GM18505 (cell line): ENCODE measurements around the gene TCF7L1.

Source experiments
- ATAC-seq: cut with Tn5 transposase; IDR thresholded peaks from one replicate; pipeline ENCODE4 v1.9.1; 2021; ENCODE audit not compliant: unreplicated experiment
- POLR2A ChIP-seq: IDR thresholded peaks from 4 replicates; pipeline ENCODE4 v1.6.1; 2011; ENCODE audit warnings: borderline replicate concordance; ENCODE audit not compliant: insufficient read depth, insufficient read length; ENCODE audit errors: extremely low read depth

The TCF7L1 gene

DNA sequence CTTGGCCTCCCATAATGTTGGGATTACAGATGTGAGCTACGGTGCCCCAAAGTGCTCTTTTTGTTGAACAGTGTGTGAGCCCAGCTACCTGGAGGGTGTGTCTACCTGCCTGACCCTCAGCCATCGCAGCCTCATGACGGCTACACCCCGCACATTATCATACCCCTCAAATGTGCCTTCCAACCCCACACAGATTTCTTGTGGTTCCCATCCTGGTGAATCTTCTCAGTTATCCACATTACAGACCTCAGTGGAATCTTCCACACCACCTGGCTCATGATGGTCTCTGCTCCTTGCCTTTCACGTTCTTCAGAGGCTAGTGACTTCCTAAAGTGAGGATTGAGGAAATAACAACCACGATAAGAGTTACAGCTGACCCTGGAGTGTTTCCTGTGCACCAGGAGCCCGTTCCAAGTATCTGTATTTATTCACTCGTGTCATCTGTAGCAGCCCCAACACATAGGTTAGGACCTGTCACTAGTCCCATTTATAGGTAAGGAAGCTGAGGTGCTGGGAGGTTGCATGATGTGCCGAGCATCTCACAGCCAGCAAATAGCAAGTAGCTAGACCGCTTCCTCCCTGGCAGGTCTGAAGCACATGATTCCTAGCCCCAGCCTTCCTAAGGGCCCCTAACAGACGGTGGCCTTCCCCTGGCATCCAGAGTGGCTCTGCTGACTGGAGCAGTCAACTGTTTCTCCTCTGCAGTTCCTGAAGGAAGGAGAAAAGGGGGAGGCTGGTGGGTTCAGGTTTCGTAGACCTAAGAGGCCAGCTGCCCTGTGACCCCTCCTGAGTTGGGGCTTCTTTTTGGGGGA, 47.3 kb downstream of the TCF7L1 start:
- TF ChIP-seq POLR2A: no peak
- ATAC-seq: no peak

DNA sequence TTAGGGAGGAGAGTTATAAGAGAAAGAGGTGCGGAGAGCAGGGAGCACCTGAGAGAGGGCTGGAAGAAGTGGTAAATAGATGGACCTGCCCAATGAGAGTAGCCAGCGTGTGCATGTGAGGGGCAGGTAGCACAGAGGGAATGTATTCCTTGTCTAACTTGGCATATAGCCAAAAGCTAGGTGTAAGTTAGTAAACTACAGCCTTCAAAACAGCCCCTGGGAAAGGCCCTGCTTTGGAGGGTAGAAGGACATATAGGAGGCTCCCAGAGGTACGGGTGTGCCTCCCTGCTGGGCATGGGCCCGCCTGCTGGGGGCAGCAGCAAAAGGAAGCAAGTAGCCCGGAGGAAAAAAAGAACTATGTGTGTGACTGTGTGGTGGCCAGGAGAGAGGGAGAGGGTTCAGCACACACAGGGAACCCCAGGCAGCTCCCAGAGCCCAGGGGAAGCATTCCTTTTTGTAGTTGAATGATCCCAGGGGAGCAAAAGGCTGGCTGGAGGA, 48.0 kb downstream of the TCF7L1 start:
- ATAC-seq: no peak
- no peak for TF ChIP-seq POLR2A

DNA sequence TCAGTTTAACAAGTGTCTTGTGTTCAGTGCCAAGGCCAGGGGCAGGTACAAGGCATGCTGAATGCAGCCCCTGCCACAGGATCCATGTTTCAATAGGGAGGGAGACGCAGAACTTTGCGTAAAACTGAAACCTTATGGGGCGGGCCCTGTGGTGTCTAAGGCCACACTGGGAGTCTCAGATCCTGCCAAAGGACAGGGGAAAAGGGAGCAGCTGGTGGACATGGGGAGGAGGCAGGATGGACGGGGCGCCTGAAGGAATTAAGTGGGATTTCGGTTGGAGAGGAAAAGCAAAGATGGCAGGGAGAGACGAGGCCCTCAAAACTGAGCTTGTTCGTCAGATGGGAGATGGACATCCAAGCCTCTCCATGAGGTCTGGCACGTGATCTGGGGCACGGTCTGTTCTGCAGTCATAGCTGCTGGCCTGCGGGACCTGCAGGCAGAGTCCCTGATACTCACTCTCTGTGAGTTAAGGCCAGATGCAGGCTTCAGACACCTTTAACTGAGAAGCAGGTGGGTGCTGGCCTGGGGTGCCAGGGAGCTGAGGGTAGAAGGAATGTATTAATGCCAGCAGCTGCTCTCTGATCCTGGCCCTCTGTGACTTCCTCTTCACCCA, 48.8 kb downstream of the TCF7L1 start:
- ATAC-seq: no peak
- no peak for TF ChIP-seq POLR2A

DNA sequence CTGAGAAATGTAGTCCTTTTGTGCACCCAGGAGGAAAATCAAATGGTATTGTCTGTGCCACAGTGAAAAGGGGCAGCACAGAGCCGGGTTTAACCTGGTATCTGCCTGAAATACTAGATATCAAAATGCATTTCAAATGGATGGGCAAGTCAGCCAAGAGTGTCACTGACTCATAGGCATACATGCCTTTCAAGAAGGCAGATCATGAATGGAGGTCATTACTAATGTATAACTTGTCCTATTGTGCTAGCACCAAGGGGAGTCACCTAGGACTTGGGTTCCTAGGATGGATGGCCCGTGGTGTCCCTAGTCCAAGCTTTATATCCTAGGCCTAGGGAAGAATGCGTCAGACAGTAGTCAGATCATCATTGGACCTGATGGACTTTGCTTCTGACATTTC, 49.9 kb downstream of the TCF7L1 start:
- TF ChIP-seq POLR2A: no peak
- no peak for ATAC-seq

DNA sequence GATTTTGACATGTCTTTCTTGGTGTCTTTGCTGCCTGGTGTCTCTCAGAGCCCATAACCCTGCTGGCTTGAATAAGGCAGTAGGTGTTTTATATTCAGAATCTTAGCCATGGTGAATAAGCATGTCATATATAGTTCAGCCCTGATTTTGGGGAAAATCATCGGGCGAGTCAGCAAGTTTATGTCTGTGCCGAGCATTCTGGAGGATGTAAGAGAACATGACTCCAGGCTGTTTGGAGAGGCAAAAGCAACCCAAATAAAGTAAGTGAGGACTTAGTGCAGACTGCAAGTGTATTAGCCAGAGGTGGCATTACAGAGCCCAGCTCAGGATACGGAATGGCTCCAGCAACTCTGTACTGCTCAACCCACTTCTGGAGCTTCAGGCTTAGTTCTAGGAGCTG, 50.3 kb downstream of the TCF7L1 start:
- ATAC-seq: no peak

DNA sequence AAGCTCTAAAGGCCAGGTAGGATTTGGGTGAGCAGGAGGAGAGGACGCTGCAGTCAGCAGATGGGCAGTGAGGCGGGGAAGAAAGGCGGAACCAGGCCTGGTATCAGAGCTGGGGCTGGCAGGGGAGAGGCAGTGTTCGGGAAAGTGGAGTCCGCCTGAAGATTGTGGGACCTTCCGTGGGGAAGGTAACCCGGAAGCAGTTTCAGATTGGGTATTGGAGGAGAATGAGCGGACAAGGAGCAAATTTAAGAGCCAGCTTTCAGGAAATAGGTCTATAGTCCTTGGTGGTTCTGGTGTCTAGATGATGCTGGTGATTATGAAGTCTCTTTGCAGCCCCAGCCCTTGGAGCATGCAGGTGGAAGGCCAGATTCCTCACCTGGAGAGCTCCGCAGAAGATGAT, 51.0 kb downstream of the TCF7L1 start:
- no peak for ATAC-seq
- no peak for TF ChIP-seq POLR2A

More for the DNA sequence above, 50.3 kb downstream of the TCF7L1 start:
- no peak for TF ChIP-seq POLR2A

DNA sequence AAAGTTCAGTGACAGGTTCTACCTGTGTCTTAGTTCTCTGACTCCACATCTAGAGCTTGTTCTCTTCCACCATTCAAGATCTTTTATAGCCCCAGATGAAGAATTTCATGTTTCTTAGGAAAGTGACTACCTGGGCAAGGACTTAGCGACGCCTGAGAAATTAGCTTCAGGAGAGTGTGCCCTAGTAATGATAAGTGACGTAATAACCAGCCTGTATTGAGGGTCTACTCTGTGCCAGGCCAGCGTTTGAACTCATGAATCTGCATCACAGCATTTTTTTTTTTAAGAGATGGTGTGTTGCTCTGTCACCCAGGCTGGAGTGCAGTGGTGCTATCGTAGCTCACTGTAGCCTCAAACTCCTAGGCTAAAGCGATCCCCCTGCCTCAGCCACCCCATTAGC, 51.8 kb downstream of the TCF7L1 start:
- ATAC-seq: no peak
- no peak for TF ChIP-seq POLR2A

DNA sequence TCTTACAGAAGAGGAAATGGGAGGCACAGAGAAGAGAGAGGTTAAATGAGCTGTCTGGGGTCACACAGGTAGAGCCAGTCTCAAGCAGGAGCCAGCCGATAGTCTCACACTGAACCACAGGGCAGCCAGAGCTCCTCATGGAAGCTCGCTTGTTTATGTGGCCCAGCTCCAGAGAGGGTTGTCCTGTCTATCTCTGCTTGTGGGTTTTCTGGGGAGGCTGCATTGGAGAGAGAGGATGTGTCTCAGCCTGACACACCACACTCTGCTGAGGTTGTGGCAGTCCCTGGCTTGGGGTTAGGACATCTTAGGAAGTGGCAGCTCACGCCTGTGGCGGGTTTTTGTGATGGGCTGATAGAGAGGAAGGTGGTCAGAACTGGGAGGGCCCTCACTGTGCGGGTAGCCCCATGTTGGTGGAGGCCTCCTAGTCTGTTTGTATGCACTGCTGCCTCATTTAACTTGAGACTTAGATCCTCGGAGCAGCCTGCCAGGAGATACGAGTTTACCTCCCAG, 52.3 kb downstream of the TCF7L1 start:
- no peak for TF ChIP-seq POLR2A
- no peak for ATAC-seq

DNA sequence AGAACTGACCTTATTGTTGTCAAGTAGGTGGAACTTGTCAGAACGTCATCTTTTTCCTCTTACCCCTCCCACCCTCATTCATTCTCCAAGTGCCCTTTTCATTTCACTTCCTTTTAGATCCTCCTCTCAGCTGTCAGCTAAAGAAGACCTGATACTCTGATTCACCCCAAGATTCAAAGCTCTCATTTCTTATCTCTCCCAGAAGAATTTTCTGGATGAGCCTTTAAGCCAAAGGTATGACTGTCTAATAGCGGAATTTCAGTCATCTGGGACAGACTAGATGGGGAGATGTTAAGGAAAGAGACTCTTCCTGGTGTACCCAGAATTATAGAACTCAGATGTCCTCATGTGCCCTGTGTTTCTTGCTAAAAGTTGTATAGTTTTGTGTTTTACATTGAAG, 53.9 kb downstream of the TCF7L1 start:
- TF ChIP-seq POLR2A: no peak
- no peak for ATAC-seq

DNA sequence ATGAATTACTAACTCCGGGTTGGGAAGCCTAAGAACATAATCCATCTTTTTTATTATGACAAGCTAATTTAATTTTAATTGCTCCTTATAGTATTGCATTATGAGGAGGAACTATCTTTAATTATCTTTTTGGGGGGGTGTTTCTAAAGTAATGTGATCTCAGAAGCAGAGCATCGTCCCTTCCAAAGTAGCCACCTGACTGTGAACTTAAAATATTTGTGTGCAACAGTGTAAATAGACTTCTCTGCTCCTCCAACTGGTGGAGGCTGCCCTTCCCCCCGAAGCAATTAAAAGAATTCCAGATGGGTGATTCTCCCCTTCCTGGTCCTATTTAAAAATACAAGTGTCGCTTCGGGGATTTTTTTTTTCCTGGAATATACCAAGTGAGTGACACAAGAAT, 55.7 kb downstream of the TCF7L1 start:
- TF ChIP-seq POLR2A: no peak
- ATAC-seq: no peak

DNA sequence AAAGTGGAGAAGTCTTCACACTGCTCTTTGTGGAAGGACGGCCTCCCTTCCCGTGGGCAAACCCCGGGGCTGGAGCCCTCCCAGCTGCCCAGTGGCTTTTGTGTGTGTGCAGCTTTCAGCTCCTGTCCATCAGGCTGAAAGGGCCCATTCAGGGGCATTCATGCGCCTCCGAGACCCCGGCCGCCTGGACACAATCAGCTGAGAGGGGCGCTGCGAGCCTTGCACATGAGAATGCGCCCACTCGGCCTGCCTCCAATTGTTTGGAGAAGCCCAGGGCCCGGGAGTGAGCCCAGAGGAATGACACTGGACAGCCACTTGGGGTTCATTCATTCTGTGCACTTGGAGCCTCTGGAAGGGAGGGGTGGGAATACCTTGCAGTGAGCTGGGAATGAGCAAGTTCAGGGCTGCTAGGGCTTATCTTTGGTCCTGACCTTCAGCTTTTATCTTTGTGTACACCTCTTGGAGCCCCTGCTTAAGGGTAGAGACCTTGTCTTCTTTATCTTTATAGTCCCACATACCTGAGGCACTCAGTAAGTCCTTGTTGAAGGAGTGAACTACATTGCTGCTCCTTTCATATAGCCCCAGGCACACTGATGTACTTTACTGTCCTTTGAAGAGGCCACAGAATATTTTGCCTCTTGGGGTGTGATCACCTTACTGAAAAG, 56.5 kb downstream of the TCF7L1 start:
- ATAC-seq: no peak
- TF ChIP-seq POLR2A: no peak

DNA sequence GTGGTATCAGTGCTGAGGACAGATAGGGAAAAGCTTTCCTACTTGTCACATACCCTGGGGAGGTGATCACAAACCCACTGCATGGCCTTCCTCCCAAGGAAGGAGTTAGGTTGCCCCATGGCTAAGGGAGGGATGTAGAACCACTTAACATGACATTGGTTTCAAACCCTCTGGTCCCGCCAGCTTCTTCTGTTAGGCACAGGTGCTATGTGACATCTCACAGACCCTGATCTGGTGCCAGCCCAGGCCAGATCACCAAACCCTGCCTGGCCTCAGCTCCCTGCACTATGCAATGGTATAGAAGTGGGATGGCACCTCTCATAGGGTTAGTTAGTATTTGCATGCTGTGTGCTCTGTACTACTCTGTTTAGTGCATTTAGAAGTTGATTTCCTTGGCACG, 58.0 kb downstream of the TCF7L1 start:
- no peak for TF ChIP-seq POLR2A
- no peak for ATAC-seq

DNA sequence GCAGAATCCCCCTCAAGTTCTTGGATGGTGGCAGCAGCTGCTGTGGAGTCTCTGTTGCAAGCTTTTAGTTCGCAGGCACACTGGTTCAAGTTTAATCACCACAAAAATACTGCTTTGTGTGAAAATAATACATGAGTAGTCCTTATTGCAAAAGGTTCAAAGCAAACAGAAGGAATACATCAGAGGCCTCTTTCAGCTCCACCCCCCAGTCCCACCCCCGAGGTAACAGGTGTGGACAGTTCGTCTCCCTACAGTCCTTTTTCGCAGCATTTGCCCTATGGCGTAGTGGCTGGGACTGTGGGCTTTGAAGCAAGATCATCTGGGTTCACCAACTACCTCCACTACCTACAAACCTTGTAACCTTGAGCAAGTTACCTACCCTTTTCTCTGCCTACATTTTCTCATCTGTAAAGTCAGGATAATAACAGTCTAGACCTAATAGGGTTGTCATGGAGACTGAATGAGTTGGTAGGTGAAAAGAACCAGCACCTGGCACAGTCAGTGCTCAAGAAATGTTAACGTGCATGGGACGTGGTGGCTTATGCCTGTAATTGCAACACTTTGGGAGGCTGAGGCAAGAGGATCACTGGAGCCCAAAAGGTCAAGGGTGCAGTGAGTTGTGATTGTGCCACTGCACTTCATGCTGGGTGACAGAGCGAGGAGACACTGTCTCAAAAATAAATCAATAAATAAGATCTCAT, 61.7 kb downstream of the TCF7L1 start:
- ATAC-seq: no peak

More for the DNA sequence above, 61.7 kb downstream of the TCF7L1 start:
- TF ChIP-seq POLR2A: no peak
